Transverse colon (tissue), 4 donors: ENCODE results near the gene ZNF283. TPM values are rescaled to one million over a fixed set of nuclear protein-coding genes. Genes with fewer than 3 reads are reported as not detected.

Experiments used
- DNase-seq: peaks from one replicate; pipeline ENCODE4 v3.0.0-alpha.2; 2019
- H3K27ac ChIP-seq, 4 donors: fragments of 200-600 bp; sonication (generic); 2 replicates each; pipeline ENCODE4 v1.5.1; 2016 to 2018; ENCODE audit warnings: inconsistent platforms in 4 of 4
- H3K27me3 ChIP-seq: fragments of 200-600 bp; sonication (generic); 2 replicates; pipeline ENCODE4 v1.5.1; 2017; ENCODE audit warnings: inconsistent platforms
- H3K36me3 ChIP-seq, 4 donors: fragments of 200-600 bp; sonication (generic); 2 replicates each; pipeline ENCODE4 v1.5.1; 2017 to 2019; ENCODE audit warnings: inconsistent platforms in 4 of 4
- H3K4me1 ChIP-seq, 4 donors: fragments of 200-600 bp; sonication (generic); 2 replicates each; pipeline ENCODE4 v1.5.1; 2017 to 2020; ENCODE audit warnings: inconsistent platforms in 4 of 4
- H3K4me3 ChIP-seq, 4 donors: fragments of 200-600 bp; sonication (generic); 1 replicate in 1 of 4; 2 replicates in 3 of 4; pipeline versions ENCODE4 v1.5.1 to v1.6.1; 2017 to 2019; ENCODE audit warnings: inconsistent platforms in 4 of 4
- H3K9me3 ChIP-seq, 2 donors: fragments of 200-600 bp; sonication (generic); 2 replicates each; pipeline ENCODE4 v1.5.1; 2017 to 2019; ENCODE audit warnings: inconsistent platforms in 2 of 2
- EP300 ChIP-seq: sonication (generic); formaldehyde crosslinking; IDR thresholded peaks from one replicate; pipeline ENCODE4 v1.6.1; 2017; ENCODE audit warnings: antibody characterized with exemption, low read depth
- POLR2A ChIP-seq: fragments of 450-650 bp; IDR thresholded peaks from one replicate; pipeline ENCODE4 v1.6.1; 2016; ENCODE audit warnings: antibody characterized with exemption, mild to moderate bottlenecking, moderate library complexity
- POLR2AphosphoS5 ChIP-seq, 3 donors: sonication (generic); formaldehyde crosslinking; IDR thresholded peaks; one replicate each; pipeline ENCODE4 v1.6.1; 2016; ENCODE audit warnings: antibody characterized with exemption in 3 of 3
- WGBS, 2 donors: methylation state at CpG; one replicate each; pipeline ENCODE4 v1.1.5; 2018; ENCODE audit warnings: low coverage in 1 of 2; 5-methylcytosine and 5-hydroxymethylcytosine counted together
- in situ Hi-C, 4 donors: fragments of 200-750 bp; cut with MboI; loops; one replicate each; pipeline versions ENCODE4 v1.15.0 to v1.15.1; 2017; ENCODE audit warnings: low sequenced_read_pairs in 3 of 4, low pct_ligation_motif_present in 1 of 4, low pct_unique_long_range_greater_than_20kb in 1 of 4
- intact Hi-C: fragments of 100-400 bp; cut with DNase I; formaldehyde crosslinking; loops from one replicate; pipeline ENCODE4 v1.15.1; 2023; ENCODE audit warnings: low total_unique reads
- total RNA-seq, 4 donors: library from RNA; depleted of rRNA; stranded (reverse); fragments of >200 nt; gene quantifications; one replicate each; pipeline ENCODE4 v1.1.0, GENCODE V29; 2016
- TF ChIP-seq, protein P1 (sequence below), 5 experiments: fragments of 200-600 bp in 3 of 5; fragments of 450-650 bp in 2 of 5; sonication (generic) in 3 of 5; IDR thresholded peaks; 1 replicate in 2 of 5; 2 replicates in 3 of 5; pipeline ENCODE4 v1.5.1; 2016 to 2017; ENCODE audit warnings: antibody characterized with exemption in 5 of 5, inconsistent platforms in 3 of 5, mild to moderate bottlenecking in 2 of 5, moderate library complexity in 1 of 5

Gene ZNF283
- 100 to 1,000 TPM in 1 of 4 donors, 10 to 100 TPM in 3; 10.9 to 168 (median 17.8) TPM for total RNA-seq

DNA sequence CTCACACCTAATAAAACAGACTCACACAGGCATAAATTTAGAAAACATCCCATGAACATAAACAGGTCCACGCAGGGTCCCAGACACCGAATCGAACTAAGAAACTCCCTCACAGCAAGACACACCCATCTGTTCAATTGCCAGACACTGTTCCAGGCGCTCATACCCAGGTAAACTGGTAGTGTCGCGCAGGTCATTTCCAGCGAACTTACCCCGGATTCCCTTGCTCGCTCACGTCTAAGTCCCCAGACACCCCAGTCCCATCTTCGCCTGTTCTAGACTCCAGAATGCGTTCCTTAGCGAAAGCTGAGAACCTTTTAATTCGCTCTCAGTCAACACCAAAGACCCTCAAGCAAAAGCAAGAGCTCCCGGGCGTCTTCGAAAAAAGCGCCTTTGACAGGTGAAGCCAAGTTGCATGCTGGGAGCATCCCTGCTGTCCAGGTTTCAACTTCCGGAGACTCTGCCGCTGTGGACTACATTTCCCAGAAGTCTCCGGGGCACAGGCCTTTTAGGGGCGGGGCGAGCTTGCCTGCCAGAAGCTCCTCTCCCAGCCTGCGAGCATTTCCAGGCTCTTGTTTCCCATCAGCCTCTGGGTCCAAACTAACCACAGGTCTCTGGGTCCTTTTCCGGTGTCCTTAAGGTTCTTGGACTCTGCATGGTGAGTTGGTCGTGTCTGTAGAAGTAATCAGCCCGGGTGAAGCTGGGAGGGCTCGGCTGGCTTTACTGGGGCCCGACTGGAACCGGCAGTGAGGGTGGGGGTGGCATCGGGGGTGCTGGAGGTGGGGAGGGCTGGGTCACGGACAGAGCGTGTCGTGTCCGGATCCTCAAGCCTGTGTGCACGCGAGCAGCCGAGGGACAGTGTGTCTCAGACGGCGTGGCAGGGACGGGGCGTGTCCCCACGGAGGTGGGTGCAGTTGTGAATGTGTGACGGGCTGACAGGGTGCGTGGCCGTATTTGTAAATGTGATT, at the start of gene ZNF283:
TSS of gene ZNF283 (plus strand) at position 535 of the 968 bp plus-strand sequence. CDS start 6,184 bp downstream, outside the sequence.
- Histone ChIP-seq H3K27me3 (peaks cover 18% of the 10 kb centered on the region), H3K4me3 (peak within 1 kb of the TSS; percentile 51 to 80 (median 66)), H3K36me3 (peaks cover 0 to 35% (median 10%) of the 10 kb centered on the region in 4 donors), H3K27ac (peak within 1 kb of the TSS; percentile 69 to 82 (median 76)), H3K4me1 (peaks cover 0 to 12% (median 5%) of the 10 kb centered on the region in 4 donors), H3K9me3 (peaks cover 0 to 6% of the 10 kb centered on the region in 2 donors)
- in situ Hi-C loops (no loop called here), intact Hi-C loops (no loop called here)
- peak in 2 of 3 donors; percentile 28 to 29 for TF ChIP-seq POLR2AphosphoS5 (IDR thresholded peaks at IDR 0.05)
- no peak for TF ChIP-seq POLR2A
- TF ChIP-seq EP300, result no peak
- TF ChIP-seq, protein P1, sequence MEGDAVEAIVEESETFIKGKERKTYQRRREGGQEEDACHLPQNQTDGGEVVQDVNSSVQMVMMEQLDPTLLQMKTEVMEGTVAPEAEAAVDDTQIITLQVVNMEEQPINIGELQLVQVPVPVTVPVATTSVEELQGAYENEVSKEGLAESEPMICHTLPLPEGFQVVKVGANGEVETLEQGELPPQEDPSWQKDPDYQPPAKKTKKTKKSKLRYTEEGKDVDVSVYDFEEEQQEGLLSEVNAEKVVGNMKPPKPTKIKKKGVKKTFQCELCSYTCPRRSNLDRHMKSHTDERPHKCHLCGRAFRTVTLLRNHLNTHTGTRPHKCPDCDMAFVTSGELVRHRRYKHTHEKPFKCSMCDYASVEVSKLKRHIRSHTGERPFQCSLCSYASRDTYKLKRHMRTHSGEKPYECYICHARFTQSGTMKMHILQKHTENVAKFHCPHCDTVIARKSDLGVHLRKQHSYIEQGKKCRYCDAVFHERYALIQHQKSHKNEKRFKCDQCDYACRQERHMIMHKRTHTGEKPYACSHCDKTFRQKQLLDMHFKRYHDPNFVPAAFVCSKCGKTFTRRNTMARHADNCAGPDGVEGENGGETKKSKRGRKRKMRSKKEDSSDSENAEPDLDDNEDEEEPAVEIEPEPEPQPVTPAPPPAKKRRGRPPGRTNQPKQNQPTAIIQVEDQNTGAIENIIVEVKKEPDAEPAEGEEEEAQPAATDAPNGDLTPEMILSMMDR (IDR thresholded peaks at IDR 0.05), result no peak
- peak; percentile 92 for DNase-seq
- WGBS, 2 donors, result 16 to 60% methylated on average over 1 to 46 of the region's 46 CpGs

GRCh38 chr19:43778651-43779050, 48.5 kb upstream of the ZNF283 start:
- H3K27me3 ChIP-seq, result no peaks in the 10 kb centered on the region
- 24% methylated on average over 1 of the region's 1 CpG; no CpG with 5 or more reads in 1 of the 2 donors for WGBS, 2 donors
- H3K4me3 ChIP-seq, result no peak overlapping the region
- intact Hi-C loops (no loop called here), in situ Hi-C loops (no loop called here)
- H3K36me3 ChIP-seq, result no peaks in the 10 kb centered on the region
- TF ChIP-seq POLR2AphosphoS5 (IDR thresholded peaks at IDR 0.05), result no peak
- TF ChIP-seq, protein P1 (IDR thresholded peaks at IDR 0.05), result no peak
- TF ChIP-seq EP300, result no peak
- no peak for TF ChIP-seq POLR2A
- H3K27ac ChIP-seq, result peak overlapping the region; percentile 82 to 86 (median 84)
- no peak for DNase-seq
- H3K4me1 ChIP-seq, result peaks cover 35 to 79% (median 54%) of the 10 kb centered on the region in 4 donors
- H3K9me3 ChIP-seq, result no peaks in the 10 kb centered on the region

GRCh38 chr19:43779147-43779819, 47.8 kb upstream of the ZNF283 start:
- in situ Hi-C loops, result no loop called here
- Histone ChIP-seq H3K27me3 (no peaks in the 10 kb centered on the region), H3K4me3 (peak overlapping the region in 3 of 4 donors; percentile 19 to 52 (median 43)), H3K27ac (peak overlapping the region; percentile 82 to 86 (median 84)), H3K4me1 (peaks cover 34 to 81% (median 52%) of the 10 kb centered on the region in 4 donors), H3K36me3 (no peaks in the 10 kb centered on the region), H3K9me3 (no peaks in the 10 kb centered on the region)
- TF ChIP-seq POLR2AphosphoS5 (IDR thresholded peaks at IDR 0.05) (peak in 1 of 3 donors; percentile 59), POLR2A (peak; percentile 9)
- TF ChIP-seq, protein P1 (IDR thresholded peaks at IDR 0.05), result no peak
- DNase-seq, result peak; percentile 82
- intact Hi-C loops, result no loop called here
- 11 to 38% methylated on average over 3 to 16 of the region's 16 CpGs for WGBS, 2 donors

DNA sequence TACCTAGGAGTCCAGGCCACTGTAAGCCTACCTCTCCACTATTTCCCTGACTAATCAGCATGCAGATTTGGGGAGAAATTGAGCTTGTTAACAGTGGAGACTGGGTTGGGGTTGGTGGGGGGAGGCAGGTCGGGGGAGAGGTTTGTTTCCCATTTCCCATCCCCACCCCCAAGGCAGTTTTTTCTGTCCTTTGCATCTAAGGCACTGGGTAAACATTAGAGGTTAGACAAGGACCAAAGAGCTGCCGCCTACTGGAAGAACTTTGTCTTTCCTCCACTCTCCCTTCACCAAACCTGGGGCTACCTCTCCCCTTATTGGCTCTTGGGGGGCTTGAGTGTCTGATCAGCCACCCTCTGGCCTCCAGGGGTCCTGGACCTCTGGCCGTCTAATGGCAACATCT, 47.3 kb upstream of the ZNF283 start:
- in situ Hi-C loops, result no loop called here
- Histone ChIP-seq H3K4me1 (peaks cover 34 to 81% (median 52%) of the 10 kb centered on the region in 4 donors), H3K27me3 (no peaks in the 10 kb centered on the region), H3K9me3 (no peaks in the 10 kb centered on the region), H3K27ac (peak overlapping the region; percentile 82 to 86 (median 84)), H3K4me3 (peak overlapping the region in 3 of 4 donors; percentile 19 to 52 (median 43)), H3K36me3 (no peaks in the 10 kb centered on the region)
- no peak for DNase-seq
- TF ChIP-seq, protein P1 (IDR thresholded peaks at IDR 0.05), result peak in 2 of 5 experiments; percentile 31 to 55
- no peak for TF ChIP-seq EP300
- TF ChIP-seq POLR2A, result no peak
- peak in 1 of 3 donors; percentile 19 for TF ChIP-seq POLR2AphosphoS5 (IDR thresholded peaks at IDR 0.05)
- intact Hi-C loops, result loop anchor here (5.0 kb wide), 1 partner anchor 33 kb away; no protein-coding TSS in a partner anchor
- 16% methylated on average over 3 of the region's 3 CpGs; no CpG with 5 or more reads in 1 of the 2 donors for WGBS, 2 donors
